OCI-LY1 (cell line): ENCODE data around the gene ADGRG3.

ENCODE experiments used
- H2AFZ ChIP-seq: fragments of 200-600 bp; sonication (generic), shearing (Covaris generic); 2 replicates; pipeline ENCODE4 v1.6.0; 2014; ENCODE audit warnings: antibody characterized with exemption, mild to moderate bottlenecking, low read length
- H3F3A ChIP-seq: fragments of 200-600 bp; sonication (generic), shearing (Covaris generic); 2 replicates; pipeline ENCODE4 v1.6.0; 2014; ENCODE audit warnings: mild to moderate bottlenecking, antibody characterized with exemption, low read length, moderate library complexity; ENCODE audit not compliant: insufficient read depth
- H3K27ac ChIP-seq: fragments of 200-600 bp; sonication (generic); 2 replicates; pipeline ENCODE4 v1.5.1; 2014; ENCODE audit warnings: low read length, mixed run types, mild to moderate bottlenecking, low read depth; ENCODE audit not compliant: poor library complexity, severe bottlenecking
- H3K27me3 ChIP-seq: fragments of 200-600 bp; sonication (generic); 2 replicates; pipeline ENCODE4 v1.6.0; 2014; ENCODE audit warnings: antibody characterized with exemption, mild to moderate bottlenecking, low read length, moderate library complexity; ENCODE audit not compliant: insufficient read depth
- H3K36me3 ChIP-seq: fragments of 200-600 bp; sonication (generic); 2 replicates; pipeline ENCODE4 v1.6.1; 2014; ENCODE audit warnings: mild to moderate bottlenecking, antibody characterized with exemption, low read length, moderate library complexity, mixed read lengths; ENCODE audit not compliant: insufficient read depth
- H3K4me1 ChIP-seq: fragments of 200-600 bp; sonication (generic); 2 replicates; pipeline ENCODE4 v1.5.1; 2014; ENCODE audit warnings: mild to moderate bottlenecking, low read length, moderate library complexity; ENCODE audit not compliant: insufficient read depth, severe bottlenecking
- H3K4me2 ChIP-seq: fragments of 200-600 bp; sonication (generic), shearing (Covaris generic); 2 replicates; pipeline ENCODE4 v1.6.1; 2014; ENCODE audit warnings: low read length
- H3K4me3 ChIP-seq: fragments of 200-600 bp; sonication (generic); 2 replicates; pipeline ENCODE4 v1.5.1; 2014; ENCODE audit warnings: low read length, low read depth, mild to moderate bottlenecking, mixed read lengths; ENCODE audit not compliant: poor library complexity, severe bottlenecking
- H3K79me2 ChIP-seq: fragments of 200-600 bp; shearing (Covaris generic); 2 replicates; pipeline ENCODE4 v1.6.1; 2016; ENCODE audit warnings: mixed run types, low read length, mixed read lengths; ENCODE audit not compliant: insufficient read depth
- H3K9ac ChIP-seq: fragments of 200-600 bp; sonication (generic), shearing (Covaris generic); 2 replicates; pipeline ENCODE4 v1.6.1; 2014; ENCODE audit warnings: mild to moderate bottlenecking, low read length, mixed read lengths
- H3K9me2 ChIP-seq: fragments of 200-600 bp; sonication (generic), shearing (Covaris generic); 2 replicates; pipeline ENCODE4 v1.6.1; 2014; ENCODE audit warnings: low read depth, mild to moderate bottlenecking, low read length, mixed read lengths
- H3K9me3 ChIP-seq: fragments of 200-600 bp; shearing (Covaris generic); 2 replicates; pipeline ENCODE4 v1.6.1; 2014; ENCODE audit warnings: low read length, mixed read lengths
- H4K20me1 ChIP-seq: fragments of 200-600 bp; sonication (generic), shearing (Covaris generic); 2 replicates; pipeline ENCODE4 v1.6.0; 2016; ENCODE audit warnings: mild to moderate bottlenecking, low read length; ENCODE audit not compliant: insufficient read depth
- CTCF ChIP-seq: fragments of 200-600 bp; sonication (generic), shearing (Covaris generic); IDR thresholded peaks from 2 replicates; pipeline ENCODE4 v1.5.1; 2017; ENCODE audit warnings: mild to moderate bottlenecking, antibody characterized with exemption, low read length, moderate library complexity, mixed read lengths
- EZH2 ChIP-seq: fragments of 200-600 bp; sonication (generic), shearing (Covaris generic); IDR thresholded peaks from 2 replicates; pipeline ENCODE4 v1.8.0; 2017; ENCODE audit warnings: borderline replicate concordance, mixed run types, mild to moderate bottlenecking, antibody characterized with exemption, low read length, moderate library complexity, mixed read lengths

The ADGRG3 gene

GRCh38 chr16:57668263-57668571 is at the start of gene ADGRG3:
ADGRG3 (plus strand) TSS chr16:57668306; CDS start chr16:57668348, 42 bp downstream.
- Histone ChIP-seq H3K9me2 (no peaks in the 10 kb centered on the region), H3K27me3 (no peaks in the 10 kb centered on the region), H4K20me1 (no peaks in the 10 kb centered on the region), H2AFZ (no peak within 1 kb of the TSS), H3K4me3 (no peak within 1 kb of the TSS), H3K9ac (no peak within 1 kb of the TSS), H3F3A (no peaks in the 10 kb centered on the region), H3K4me1 (no peaks in the 10 kb centered on the region), H3K79me2 (no peaks in the 10 kb centered on the region), H3K4me2 (no peak within 1 kb of the TSS), H3K27ac (no peak within 1 kb of the TSS), H3K36me3 (no peaks in the 10 kb centered on the region), H3K9me3 (no peaks in the 10 kb centered on the region)
- TF ChIP-seq CTCF (no peak), EZH2 (no peak)

- Histone ChIP-seq H3K4me3 (no peak overlapping the region), H3K36me3 (no peaks in the 10 kb centered on the region), H3K27me3 (peaks cover 4% of the 10 kb centered on the region; the same call in 1 of the 2 replicates), H3K9me3 (no peaks in the 10 kb centered on the region), H3K9me2 (no peaks in the 10 kb centered on the region), H4K20me1 (no peaks in the 10 kb centered on the region), H3F3A (no peaks in the 10 kb centered on the region), H3K4me2 (no peak overlapping the region), H2AFZ (no peak overlapping the region), H3K9ac (no peak overlapping the region), H3K27ac (no peak overlapping the region), H3K4me1 (no peaks in the 10 kb centered on the region), H3K79me2 (no peaks in the 10 kb centered on the region)
- TF ChIP-seq EZH2 (no peak), CTCF (no peak)
Observed at GRCh38 chr16:57619133-57619605, 48.9 kb upstream of the ADGRG3 start.

- Histone ChIP-seq H3K9me3 (no peaks in the 10 kb centered on the region), H3K9me2 (no peaks in the 10 kb centered on the region), H3K4me2 (no peak overlapping the region), H2AFZ (no peak overlapping the region), H3K4me3 (no peak overlapping the region), H4K20me1 (no peaks in the 10 kb centered on the region), H3K79me2 (no peaks in the 10 kb centered on the region), H3K27ac (no peak overlapping the region), H3K27me3 (peaks cover 4% of the 10 kb centered on the region; the same call in 1 of the 2 replicates), H3K4me1 (no peaks in the 10 kb centered on the region), H3F3A (no peaks in the 10 kb centered on the region), H3K9ac (no peak overlapping the region), H3K36me3 (no peaks in the 10 kb centered on the region)
- TF ChIP-seq CTCF (no peak), EZH2 (no peak)
Observed at GRCh38 chr16:57619606-57620334, 48.3 kb upstream of the ADGRG3 start.
